Type B pancreatic cell (in vitro differentiated cells): Measurements from ENCODE around the gene KAZN. TPM values are rescaled to one million over a fixed set of nuclear protein-coding genes. Genes with fewer than 3 reads are reported as not detected.
A peak's percentile ranks its signal among the peaks of the same experiment; 100 is the strongest.

Experiments
- DNase-seq: peaks from one replicate; pipeline ENCODE4 v3.0.0; 2021; ENCODE audit warnings: mixed read lengths; ENCODE audit not compliant: unreplicated experiment; ENCODE audit errors: extremely low spot score
- H3K27ac Mint-ChIP-seq: 2 replicates; pipeline ENCODE4 v1.8.0; 2021; ENCODE audit warnings: mild to moderate bottlenecking, mixed read lengths
- H3K27me3 Mint-ChIP-seq: 2 replicates; pipeline ENCODE4 v1.8.0; 2021; ENCODE audit warnings: mixed read lengths
- H3K36me3 Mint-ChIP-seq: 2 replicates; pipeline ENCODE4 v1.8.0; 2021; ENCODE audit warnings: mixed read lengths
- H3K4me1 Mint-ChIP-seq: one replicate; pipeline ENCODE4 v1.8.0; 2021; ENCODE audit warnings: mixed read lengths; ENCODE audit not compliant: unreplicated experiment
- H3K4me3 Mint-ChIP-seq: 2 replicates; pipeline ENCODE4 v1.8.0; 2021; ENCODE audit warnings: mild to moderate bottlenecking, mixed read lengths
- H3K9me3 Mint-ChIP-seq: 2 replicates; pipeline ENCODE4 v1.8.0; 2021; ENCODE audit warnings: mixed read lengths
- CTCF ChIP-seq: fragments of 200-600 bp; sonication (generic); conservative IDR thresholded peaks from 2 replicates; pipeline ENCODE4 v1.5.0; 2021; ENCODE audit warnings: antibody characterized with exemption, mild to moderate bottlenecking
- total RNA-seq: library from RNA; stranded (reverse); gene quantifications from 2 replicates; pipeline ENCODE4 v1.2.1, GENCODE V29; 2021; ENCODE audit warnings: low replicate concordance

Gene KAZN
- total RNA-seq, 1 donor from 2014 or later = 33.7 TPM

- peak; percentile 61 for TF ChIP-seq CTCF
- H3K4me1 Mint-ChIP-seq = peaks cover 23% of the 10 kb centered on the region
- H3K4me3 Mint-ChIP-seq = no peak overlapping the region
- no peak overlapping the region for H3K27ac Mint-ChIP-seq
- no peak for DNase-seq
- H3K27me3 Mint-ChIP-seq = peaks cover 4% of the 10 kb centered on the region
- no peaks in the 10 kb centered on the region for H3K9me3 Mint-ChIP-seq
- H3K36me3 Mint-ChIP-seq = peaks cover 17% of the 10 kb centered on the region
These were observed 8.1 kb downstream of the KAZN start for GRCh38 chr1:14606632-14607031.

- no peak overlapping the region for H3K27ac Mint-ChIP-seq
- H3K36me3 Mint-ChIP-seq = peaks cover 14% of the 10 kb centered on the region
- H3K4me3 Mint-ChIP-seq = no peak overlapping the region
- H3K27me3 Mint-ChIP-seq = peaks cover under 1% of the 10 kb centered on the region
- peaks cover 17% of the 10 kb centered on the region for H3K4me1 Mint-ChIP-seq
- no peak for DNase-seq
- no peaks in the 10 kb centered on the region for H3K9me3 Mint-ChIP-seq
- TF ChIP-seq CTCF = no peak
These were observed 8.8 kb downstream of the KAZN start for GRCh38 chr1:14607295-14607694.

- no peak for DNase-seq
- no peak overlapping the region for H3K4me3 Mint-ChIP-seq
- TF ChIP-seq CTCF = peak; percentile 62
- H3K27me3 Mint-ChIP-seq = no peaks in the 10 kb centered on the region
- no peak overlapping the region for H3K27ac Mint-ChIP-seq
- H3K36me3 Mint-ChIP-seq = peaks cover 13% of the 10 kb centered on the region
- peaks cover 14% of the 10 kb centered on the region for H3K4me1 Mint-ChIP-seq
- no peaks in the 10 kb centered on the region for H3K9me3 Mint-ChIP-seq
These were observed 9.8 kb downstream of the KAZN start for GRCh38 chr1:14608308-14608707.

- no peak overlapping the region for H3K4me3 Mint-ChIP-seq
- H3K27ac Mint-ChIP-seq = no peak overlapping the region
- TF ChIP-seq CTCF = no peak
- no peaks in the 10 kb centered on the region for H3K27me3 Mint-ChIP-seq
- DNase-seq = no peak
- no peaks in the 10 kb centered on the region for H3K9me3 Mint-ChIP-seq
- H3K4me1 Mint-ChIP-seq = peaks cover 25% of the 10 kb centered on the region
- peaks cover 19% of the 10 kb centered on the region for H3K36me3 Mint-ChIP-seq
These were observed 12.3 kb downstream of the KAZN start for GRCh38 chr1:14610761-14611160.

GRCh38 chr1:14611792-14612191 is 13.3 kb downstream of the KAZN start:
- H3K4me3 Mint-ChIP-seq = no peak overlapping the region
- peaks cover 35% of the 10 kb centered on the region for H3K4me1 Mint-ChIP-seq
- H3K9me3 Mint-ChIP-seq = no peaks in the 10 kb centered on the region

More at GRCh38 chr1:14611792-14612191, 13.3 kb downstream of the KAZN start:
- Mint-ChIP-seq H3K27ac (no peak overlapping the region), H3K27me3 (no peaks in the 10 kb centered on the region), H3K36me3 (peaks cover 27% of the 10 kb centered on the region)
- DNase-seq = no peak
- TF ChIP-seq CTCF = no peak
